GM12872 (cell line): ENCODE results near the gene DPEP2NB.

ENCODE experiments used
- CTCF ChIP-seq: IDR thresholded peaks from 3 replicates; pipeline ENCODE4 v1.5.1; 2011; ENCODE audit warnings: low read depth, mild to moderate bottlenecking, low read length, moderate library complexity; ENCODE audit not compliant: insufficient read depth

The DPEP2NB gene

GRCh38 chr16:67996666-67997065, 19.0 kb downstream of the DPEP2NB start:
- TF ChIP-seq CTCF = no peak

GRCh38 chr16:67995423-67995822, 20.3 kb downstream of the DPEP2NB start:
- TF ChIP-seq CTCF = no peak

- peak; percentile 96 for TF ChIP-seq CTCF
These were observed 22.3 kb downstream of the DPEP2NB start for GRCh38 chr16:67993207-67994039.

GRCh38 chr16:67992661-67993206, 23.0 kb downstream of the DPEP2NB start:
- no peak for TF ChIP-seq CTCF

- no peak for TF ChIP-seq CTCF
These were observed 25.7 kb downstream of the DPEP2NB start for GRCh38 chr16:67990018-67990386.

GRCh38 chr16:67989322-67990017, 26.2 kb downstream of the DPEP2NB start:
- TF ChIP-seq CTCF = no peak

GRCh38 chr16:67988675-67989074, 27.0 kb downstream of the DPEP2NB start:
- no peak for TF ChIP-seq CTCF
